Measurements from ENCODE around the gene IRGC. TPM values are rescaled to one million over a fixed set of nuclear protein-coding genes. Genes with fewer than 3 reads are reported as not detected.

IRGC gene
- total RNA-seq, 2 donors from 2014 or later = not detected

DNA sequence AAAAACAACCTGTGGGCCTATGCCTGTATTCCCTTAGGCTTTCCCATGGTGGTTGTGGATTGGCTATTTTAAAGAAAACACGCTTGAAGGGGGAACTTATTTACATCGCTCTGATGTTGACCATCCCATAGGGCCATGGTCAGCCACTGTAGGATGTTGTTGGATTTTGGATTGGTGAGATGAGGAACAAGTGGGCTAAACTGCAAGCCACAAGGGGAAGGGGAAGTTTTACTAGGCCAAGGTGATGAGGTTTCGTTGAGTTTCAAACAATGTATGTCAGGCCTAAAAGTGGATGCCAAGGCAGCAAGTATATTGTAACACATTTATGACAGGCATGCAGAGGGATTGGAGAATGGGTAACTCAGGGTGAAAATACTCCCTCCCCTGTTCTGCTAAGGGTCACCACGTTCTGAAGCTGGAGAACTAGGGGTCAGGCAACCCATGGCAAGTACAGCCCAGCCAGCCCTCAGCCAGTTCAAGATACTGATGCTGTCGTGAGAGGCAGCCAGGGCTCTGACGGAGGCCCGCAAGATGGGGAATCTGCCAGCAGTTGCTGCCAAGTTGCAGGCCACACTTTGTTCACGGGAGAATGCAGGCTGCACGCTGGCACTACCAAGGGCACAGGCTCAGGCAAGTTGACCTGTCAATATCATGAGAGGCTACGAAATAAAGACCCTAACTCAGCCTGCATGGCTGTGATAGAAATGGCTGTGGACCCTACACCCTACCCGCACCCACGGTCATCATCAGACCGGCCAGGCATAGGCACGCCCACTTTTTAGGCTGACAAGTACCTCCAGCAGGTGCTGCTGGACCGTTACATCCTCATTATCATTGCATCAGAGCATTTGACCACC is 11.1 kb downstream of the IRGC start:
- Histone ChIP-seq H3K4me3 (no peak overlapping the region), H3K36me3 (peaks cover 27% of the 10 kb centered on the region), H3K27me3 (no peaks in the 10 kb centered on the region), H3K9me3 (no peaks in the 10 kb centered on the region), H3K27ac (peak overlapping the region in 1 of 2 donors; percentile 46), H3K4me1 (peaks cover 0 to 9% of the 10 kb centered on the region in 2 donors)
- DNase-seq (ENCODE audit: low spot score) = no peak
- TF ChIP-seq, protein P1, sequence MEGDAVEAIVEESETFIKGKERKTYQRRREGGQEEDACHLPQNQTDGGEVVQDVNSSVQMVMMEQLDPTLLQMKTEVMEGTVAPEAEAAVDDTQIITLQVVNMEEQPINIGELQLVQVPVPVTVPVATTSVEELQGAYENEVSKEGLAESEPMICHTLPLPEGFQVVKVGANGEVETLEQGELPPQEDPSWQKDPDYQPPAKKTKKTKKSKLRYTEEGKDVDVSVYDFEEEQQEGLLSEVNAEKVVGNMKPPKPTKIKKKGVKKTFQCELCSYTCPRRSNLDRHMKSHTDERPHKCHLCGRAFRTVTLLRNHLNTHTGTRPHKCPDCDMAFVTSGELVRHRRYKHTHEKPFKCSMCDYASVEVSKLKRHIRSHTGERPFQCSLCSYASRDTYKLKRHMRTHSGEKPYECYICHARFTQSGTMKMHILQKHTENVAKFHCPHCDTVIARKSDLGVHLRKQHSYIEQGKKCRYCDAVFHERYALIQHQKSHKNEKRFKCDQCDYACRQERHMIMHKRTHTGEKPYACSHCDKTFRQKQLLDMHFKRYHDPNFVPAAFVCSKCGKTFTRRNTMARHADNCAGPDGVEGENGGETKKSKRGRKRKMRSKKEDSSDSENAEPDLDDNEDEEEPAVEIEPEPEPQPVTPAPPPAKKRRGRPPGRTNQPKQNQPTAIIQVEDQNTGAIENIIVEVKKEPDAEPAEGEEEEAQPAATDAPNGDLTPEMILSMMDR (IDR thresholded peaks at IDR 0.05) = no peak

DNA sequence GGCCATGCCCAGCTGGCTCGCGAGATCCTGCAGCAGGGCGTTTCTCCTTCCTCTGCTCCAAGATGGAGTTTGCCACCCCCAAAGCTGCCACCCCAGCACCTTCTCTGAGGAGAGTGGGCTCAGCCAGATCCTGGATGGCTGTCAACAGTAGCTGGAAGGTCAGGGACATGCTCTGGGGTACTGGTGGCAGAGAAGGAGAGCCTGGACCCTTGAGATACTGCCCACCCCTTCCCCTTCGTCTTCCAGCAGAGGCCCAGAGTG is 11.6 kb downstream of the IRGC start:
- Histone ChIP-seq H3K4me3 (no peak overlapping the region), H3K27me3 (no peaks in the 10 kb centered on the region), H3K9me3 (no peaks in the 10 kb centered on the region), H3K36me3 (peaks cover 32% of the 10 kb centered on the region), H3K27ac (no peak overlapping the region), H3K4me1 (peaks cover 0 to 9% of the 10 kb centered on the region in 2 donors)
- DNase-seq (ENCODE audit: low spot score) = no peak
- TF ChIP-seq, protein P1 (IDR thresholded peaks at IDR 0.05) = no peak

DNA sequence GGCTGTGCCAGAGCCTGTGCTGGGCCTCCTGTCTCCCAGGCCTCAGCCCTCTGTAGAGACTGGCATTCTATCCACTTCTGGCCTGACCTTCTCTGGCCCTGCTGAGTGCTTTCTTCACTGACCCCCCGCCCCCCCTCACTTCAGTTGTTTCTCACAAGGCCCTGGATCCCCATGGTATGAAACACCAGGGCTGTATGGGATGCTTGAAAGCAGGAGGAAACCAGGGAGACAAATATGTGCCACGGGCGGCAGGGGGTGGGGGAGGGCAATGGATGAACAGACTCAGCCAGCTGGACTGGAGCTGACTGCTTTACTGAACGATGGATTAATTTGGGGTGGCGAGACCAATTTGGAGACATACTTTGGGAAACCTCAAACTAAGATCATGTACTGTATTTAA is 14.0 kb downstream of the IRGC start:
- Histone ChIP-seq H3K36me3 (peaks cover 51% of the 10 kb centered on the region), H3K9me3 (no peaks in the 10 kb centered on the region), H3K4me3 (no peak overlapping the region), H3K4me1 (peaks cover 0 to 9% of the 10 kb centered on the region in 2 donors), H3K27ac (no peak overlapping the region), H3K27me3 (no peaks in the 10 kb centered on the region)
- TF ChIP-seq, protein P1 (IDR thresholded peaks at IDR 0.05) = no peak
- no peak for DNase-seq (ENCODE audit: low spot score)

DNA sequence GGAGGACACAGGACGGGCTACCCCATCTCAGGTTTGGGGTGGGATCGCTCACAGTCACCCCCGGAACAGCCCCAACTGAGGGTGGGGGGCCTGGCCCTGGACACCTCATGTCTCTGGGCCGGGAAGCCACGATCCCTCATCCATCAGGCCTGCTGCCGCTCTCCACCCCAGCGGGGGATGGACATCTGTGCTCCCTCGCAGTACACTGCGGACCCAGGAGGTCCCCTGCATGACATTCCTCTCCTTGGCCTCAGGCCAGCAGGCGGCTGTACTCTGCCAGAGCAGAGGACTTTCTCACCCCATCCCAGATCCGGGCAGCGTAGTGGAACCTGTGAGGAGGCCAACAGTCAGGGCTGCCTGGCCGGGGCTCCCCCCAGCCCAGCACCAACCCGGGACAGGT is 15.5 kb downstream of the IRGC start:
- TF ChIP-seq, protein P1 (IDR thresholded peaks at IDR 0.05) = no peak
- peaks cover 55% of the 10 kb centered on the region for H3K36me3 ChIP-seq
- H3K4me3 ChIP-seq = no peak overlapping the region
- no peak for DNase-seq (ENCODE audit: low spot score)
- no peak overlapping the region for H3K27ac ChIP-seq
- H3K4me1 ChIP-seq = peaks cover 0 to 9% of the 10 kb centered on the region in 2 donors
- no peaks in the 10 kb centered on the region for H3K9me3 ChIP-seq
- H3K27me3 ChIP-seq = no peaks in the 10 kb centered on the region

DNA sequence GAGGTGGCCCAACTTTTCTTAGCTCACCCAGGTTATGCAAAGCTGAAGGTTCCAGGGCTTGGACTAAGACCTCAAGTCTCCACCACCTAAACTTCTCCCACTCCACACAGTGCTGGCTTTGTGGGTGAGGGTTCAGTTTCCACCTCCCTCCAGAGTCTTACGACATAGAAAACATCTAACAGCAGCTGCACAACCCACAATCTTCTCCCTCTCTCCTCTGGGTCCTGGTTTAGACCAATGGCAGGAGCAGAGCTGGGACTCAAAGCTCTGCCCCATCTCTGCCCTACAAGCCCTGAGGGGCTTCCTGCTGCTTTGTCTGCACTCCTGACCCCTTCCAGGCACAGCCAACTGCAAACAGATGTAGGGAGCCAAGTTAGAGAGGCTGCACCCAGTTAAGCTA is 16.0 kb downstream of the IRGC start:
- Histone ChIP-seq H3K4me1 (peaks cover 0 to 6% of the 10 kb centered on the region in 2 donors), H3K9me3 (no peaks in the 10 kb centered on the region), H3K27me3 (no peaks in the 10 kb centered on the region), H3K36me3 (peaks cover 60% of the 10 kb centered on the region), H3K27ac (no peak overlapping the region), H3K4me3 (no peak overlapping the region)
- TF ChIP-seq, protein P1 (IDR thresholded peaks at IDR 0.05) = no peak
- no peak for DNase-seq (ENCODE audit: low spot score)

DNA sequence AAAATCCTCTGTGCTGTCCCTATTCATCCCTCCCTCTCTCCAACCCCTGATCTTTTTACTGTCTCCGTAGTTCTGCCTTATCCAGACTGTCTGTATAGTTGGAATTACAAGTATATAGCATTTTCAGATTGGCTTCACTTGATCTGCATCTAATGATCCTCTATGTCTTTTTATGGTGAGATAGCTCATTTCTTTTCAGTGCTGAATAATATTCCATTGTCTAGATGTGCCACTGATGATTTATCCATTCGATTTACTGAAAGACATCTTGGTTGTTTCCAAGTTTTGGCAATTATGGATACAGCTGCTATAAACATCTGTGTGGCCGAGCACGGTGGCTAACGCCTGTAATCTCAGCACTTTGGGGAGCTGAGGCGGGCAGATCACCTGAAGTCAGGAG is 19.1 kb downstream of the IRGC start:
- TF ChIP-seq, protein P1 (IDR thresholded peaks at IDR 0.05) = no peak
- H3K27ac ChIP-seq = no peak overlapping the region
- no peaks in the 10 kb centered on the region for H3K27me3 ChIP-seq
- no peaks in the 10 kb centered on the region for H3K9me3 ChIP-seq
- H3K4me1 ChIP-seq = no peaks in the 10 kb centered on the region
- DNase-seq (ENCODE audit: low spot score) = no peak
- peaks cover 78% of the 10 kb centered on the region for H3K36me3 ChIP-seq
- no peak overlapping the region for H3K4me3 ChIP-seq
